IPS-NIHi11 (cell line): ENCODE results near the gene SARM1.

Source experiments
- DNase-seq: peaks from one replicate; pipeline ENCODE4 v3.0.0; 2012; ENCODE audit warnings: mixed read lengths, low spot score

SARM1 gene

GRCh38 chr17:28341516-28341915 is 30.0 kb upstream of the SARM1 start:
- DNase-seq, result no peak

GRCh38 chr17:28342313-28342712 is 29.2 kb upstream of the SARM1 start:
- DNase-seq, result no peak

GRCh38 chr17:28343491-28343932 is 28.0 kb upstream of the SARM1 start:
- no peak for DNase-seq

GRCh38 chr17:28344011-28344410 is 27.5 kb upstream of the SARM1 start:
- no peak for DNase-seq

GRCh38 chr17:28344435-28344901 is 27.0 kb upstream of the SARM1 start:
- no peak for DNase-seq

GRCh38 chr17:28345419-28346198 is 25.9 kb upstream of the SARM1 start:
- DNase-seq, result no peak

- no peak for DNase-seq
Observed at GRCh38 chr17:28346199-28346580, 25.3 kb upstream of the SARM1 start.

GRCh38 chr17:28346746-28347246 is 24.7 kb upstream of the SARM1 start:
- no peak for DNase-seq

- DNase-seq, result no peak
Observed at GRCh38 chr17:28347261-28347891, 24.1 kb upstream of the SARM1 start.

GRCh38 chr17:28348979-28349378 is 22.5 kb upstream of the SARM1 start:
- no peak for DNase-seq

GRCh38 chr17:28350271-28350670 is 21.2 kb upstream of the SARM1 start:
- no peak for DNase-seq

- peak; percentile 99 for DNase-seq
Observed at GRCh38 chr17:28357061-28357900, 14.2 kb upstream of the SARM1 start, which contains the start of gene POLDIP2. POLDIP2 (minus strand) TSS chr17:28357527; CDS start chr17:28357448, 79 bp downstream.

GRCh38 chr17:28357901-28358197 is 13.6 kb upstream of the SARM1 start:
- DNase-seq, result no peak

GRCh38 chr17:28363186-28363585 is 8.3 kb upstream of the SARM1 start:
- DNase-seq, result no peak

GRCh38 chr17:28363776-28364650 is 7.5 kb upstream of the SARM1 start:
- DNase-seq, result no peak

- DNase-seq, result no peak
Observed at GRCh38 chr17:28364665-28365363, 6.7 kb upstream of the SARM1 start, which contains the start of gene SEBOX. SEBOX (minus strand) TSS chr17:28365199; CDS start chr17:28365151, 48 bp downstream.

GRCh38 chr17:28365487-28365886 is 6.0 kb upstream of the SARM1 start:
- DNase-seq, result no peak

- DNase-seq, result no peak
Observed at GRCh38 chr17:28366605-28367004, 4.9 kb upstream of the SARM1 start.

- DNase-seq, result no peak
Observed at GRCh38 chr17:28367641-28368305, 3.7 kb upstream of the SARM1 start.

- no peak for DNase-seq
Observed at GRCh38 chr17:28368306-28368831, 3.1 kb upstream of the SARM1 start.
